Coronary artery (tissue), 2 donors: ENCODE measurements around the gene TDP2.

Experiments
- DNase-seq: peaks from one replicate; pipeline ENCODE4 v3.0.0-alpha.2; 2017; ENCODE audit warnings: low spot score
- H3K27ac ChIP-seq, 2 donors: fragments of 200-600 bp; sonication (generic); one replicate each; pipeline ENCODE4 v1.5.1; 2016 to 2019
- H3K4me3 ChIP-seq: fragments of 200-600 bp; sonication (generic); 2 replicates; pipeline ENCODE4 v1.5.1; 2016; ENCODE audit warnings: mild to moderate bottlenecking, moderate library complexity
- TF ChIP-seq, protein P1 (sequence below): fragments of 200-600 bp; sonication (generic); IDR thresholded peaks from one replicate; pipeline ENCODE4 v1.5.1; 2019; ENCODE audit warnings: antibody characterized with exemption

The TDP2 gene

DNA sequence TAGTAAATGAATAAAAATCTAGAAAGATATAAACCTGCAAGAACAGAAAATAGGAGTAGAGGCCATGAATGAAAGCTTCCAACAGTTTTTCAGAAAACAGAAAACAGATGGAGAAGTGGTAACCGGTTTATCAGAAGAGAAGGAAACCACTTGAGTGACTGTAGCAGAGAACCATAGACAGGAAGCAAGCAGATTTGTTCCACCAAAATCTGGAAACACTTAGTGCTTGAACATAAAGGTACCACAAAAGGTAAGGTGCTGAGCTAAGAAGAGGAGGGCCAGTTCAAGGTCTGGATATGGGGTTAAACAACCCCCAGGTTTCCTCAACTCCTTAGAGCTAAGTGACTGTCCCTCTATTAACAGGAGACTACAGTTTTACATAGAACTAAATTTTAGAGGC, 11.5 kb downstream of the TDP2 start:
- H3K4me3 ChIP-seq = no peak overlapping the region
- TF ChIP-seq, protein P1, sequence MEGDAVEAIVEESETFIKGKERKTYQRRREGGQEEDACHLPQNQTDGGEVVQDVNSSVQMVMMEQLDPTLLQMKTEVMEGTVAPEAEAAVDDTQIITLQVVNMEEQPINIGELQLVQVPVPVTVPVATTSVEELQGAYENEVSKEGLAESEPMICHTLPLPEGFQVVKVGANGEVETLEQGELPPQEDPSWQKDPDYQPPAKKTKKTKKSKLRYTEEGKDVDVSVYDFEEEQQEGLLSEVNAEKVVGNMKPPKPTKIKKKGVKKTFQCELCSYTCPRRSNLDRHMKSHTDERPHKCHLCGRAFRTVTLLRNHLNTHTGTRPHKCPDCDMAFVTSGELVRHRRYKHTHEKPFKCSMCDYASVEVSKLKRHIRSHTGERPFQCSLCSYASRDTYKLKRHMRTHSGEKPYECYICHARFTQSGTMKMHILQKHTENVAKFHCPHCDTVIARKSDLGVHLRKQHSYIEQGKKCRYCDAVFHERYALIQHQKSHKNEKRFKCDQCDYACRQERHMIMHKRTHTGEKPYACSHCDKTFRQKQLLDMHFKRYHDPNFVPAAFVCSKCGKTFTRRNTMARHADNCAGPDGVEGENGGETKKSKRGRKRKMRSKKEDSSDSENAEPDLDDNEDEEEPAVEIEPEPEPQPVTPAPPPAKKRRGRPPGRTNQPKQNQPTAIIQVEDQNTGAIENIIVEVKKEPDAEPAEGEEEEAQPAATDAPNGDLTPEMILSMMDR = no peak

DNA sequence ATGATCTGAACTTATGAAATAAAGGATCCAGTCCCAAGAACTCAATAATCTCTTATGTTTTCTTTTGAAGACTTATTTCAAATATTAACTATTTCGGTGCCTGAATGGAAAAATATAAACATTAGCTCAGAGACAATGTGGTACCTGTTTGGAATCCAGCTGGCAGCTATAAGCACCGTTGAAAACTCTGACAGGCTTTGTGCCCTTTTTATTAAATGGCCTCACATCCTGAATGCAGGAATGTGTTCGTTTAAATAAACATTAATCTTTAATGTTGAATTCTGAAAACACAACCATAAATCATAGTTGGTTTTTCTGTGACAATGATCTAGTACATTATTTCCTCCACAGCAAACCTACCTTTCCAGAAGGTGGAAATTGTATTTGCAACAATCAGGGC, 16.3 kb downstream of the TDP2 start:
- Histone ChIP-seq H3K4me3 (no peak overlapping the region), H3K27ac (no peak overlapping the region)
- no peak for DNase-seq
- TF ChIP-seq, protein P1 = no peak

More for the DNA sequence above, 11.5 kb downstream of the TDP2 start:
- no peak for DNase-seq
- no peak overlapping the region for H3K27ac ChIP-seq

DNA sequence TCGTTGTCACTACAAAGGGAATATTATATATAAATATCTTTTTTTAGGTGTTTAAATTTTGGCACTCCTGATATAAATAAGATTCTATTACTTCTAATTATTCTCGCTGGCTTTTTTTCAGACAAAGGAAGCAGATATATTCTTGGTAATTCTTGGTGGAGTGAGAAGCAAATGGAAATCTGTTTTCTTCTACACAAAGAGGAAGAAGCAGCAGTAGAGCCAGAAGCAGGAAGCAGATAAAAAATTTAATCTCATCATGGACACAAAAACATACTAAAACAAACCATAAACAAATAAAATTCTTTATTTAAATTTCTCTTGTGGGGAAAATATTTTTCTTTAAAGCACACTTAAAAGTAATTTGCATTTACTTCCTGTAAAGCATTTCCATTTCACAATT, 17.0 kb downstream of the TDP2 start:
- Histone ChIP-seq H3K4me3 (no peak overlapping the region), H3K27ac (no peak overlapping the region)
- no peak for DNase-seq
- TF ChIP-seq, protein P1 = no peak

DNA sequence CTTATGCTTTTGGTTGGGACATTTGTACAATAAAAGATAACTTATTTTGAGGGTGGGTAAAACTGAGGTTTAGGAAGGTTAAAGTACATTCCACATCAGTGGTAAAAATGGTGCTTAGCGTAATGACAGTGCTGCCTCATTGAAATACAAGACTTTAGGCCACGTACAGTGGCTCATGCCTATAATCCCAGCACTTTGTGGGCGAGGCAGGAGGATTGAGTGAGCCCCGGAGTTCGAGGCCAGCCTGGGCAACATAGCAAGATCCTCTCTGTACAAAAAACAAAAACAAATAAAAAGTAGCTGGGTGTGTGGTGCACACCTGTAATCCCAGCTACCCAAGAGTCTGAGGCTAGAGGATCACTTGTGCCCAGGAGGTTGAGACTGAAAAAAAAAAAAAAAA, 18.4 kb downstream of the TDP2 start:
- DNase-seq = no peak
- no peak overlapping the region for H3K4me3 ChIP-seq
- TF ChIP-seq, protein P1 = no peak
- no peak overlapping the region for H3K27ac ChIP-seq

DNA sequence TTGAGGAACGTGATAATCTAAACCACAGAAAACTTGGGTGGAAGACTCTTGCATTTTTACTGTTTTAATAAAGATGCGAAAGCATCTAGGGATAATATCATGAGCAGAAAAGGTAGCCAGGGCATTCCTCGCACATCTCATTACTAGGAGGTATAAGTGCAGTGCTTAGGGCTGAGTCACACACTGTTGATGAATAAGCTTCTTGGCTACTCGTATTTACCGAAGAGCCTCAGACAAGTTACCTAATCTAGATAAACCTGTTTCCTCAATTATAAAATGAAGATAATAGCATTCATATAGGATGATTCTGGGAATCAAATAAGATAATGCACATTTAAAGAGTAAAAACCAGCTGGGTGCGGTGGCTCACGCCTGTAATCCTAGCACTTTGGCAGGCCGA, 19.9 kb downstream of the TDP2 start:
- Histone ChIP-seq H3K27ac (no peak overlapping the region), H3K4me3 (no peak overlapping the region)
- DNase-seq = no peak
- TF ChIP-seq, protein P1 = no peak

DNA sequence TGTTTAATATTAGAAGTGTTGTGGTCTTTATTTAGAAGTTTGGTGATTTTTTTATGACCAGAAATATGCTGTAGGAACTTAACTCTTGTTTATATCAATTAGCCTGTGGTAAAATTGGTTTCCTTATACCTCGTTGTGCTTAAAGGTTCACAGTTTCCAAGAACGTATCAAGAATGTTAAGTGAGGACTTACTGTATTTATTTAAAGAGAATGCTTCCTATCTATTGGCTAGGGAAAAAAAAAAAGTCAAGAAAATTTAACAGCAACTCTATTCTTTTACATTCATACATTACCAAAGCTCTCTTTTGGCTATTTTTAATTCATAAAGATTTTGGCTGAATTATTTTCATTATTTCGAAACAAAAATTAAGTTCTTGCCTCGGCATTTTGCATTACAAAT, 22.3 kb downstream of the TDP2 start:
- Histone ChIP-seq H3K27ac (no peak overlapping the region), H3K4me3 (no peak overlapping the region)
- DNase-seq = no peak
- TF ChIP-seq, protein P1 = no peak

DNA sequence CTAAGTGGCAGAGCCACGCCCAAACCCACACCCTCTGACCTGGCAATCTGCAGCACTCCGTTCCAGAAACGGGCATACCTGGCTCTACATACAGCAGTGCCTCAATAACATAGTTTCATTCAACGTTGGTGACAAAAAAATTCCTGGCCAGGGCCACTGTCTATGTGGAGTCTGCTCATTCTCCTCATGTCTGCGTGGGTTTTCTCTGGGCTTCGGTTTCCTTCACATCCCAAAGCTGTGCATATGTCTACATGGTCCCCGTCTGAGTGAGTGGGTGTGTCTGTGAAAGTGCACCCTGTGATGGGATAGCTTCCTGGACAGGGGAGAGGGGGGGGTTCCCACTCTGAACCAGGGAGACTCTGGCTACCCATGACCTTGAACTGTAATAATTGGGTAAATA, 22.8 kb downstream of the TDP2 start:
- DNase-seq = no peak
- TF ChIP-seq, protein P1 = no peak

More for the DNA sequence above, 22.8 kb downstream of the TDP2 start:
- Histone ChIP-seq H3K4me3 (no peak overlapping the region), H3K27ac (no peak overlapping the region)
